Small intestine (tissue), 7 donors: Measurements from ENCODE around the gene POLE. TPM values are rescaled to one million over a fixed set of nuclear protein-coding genes. Genes with fewer than 3 reads are reported as not detected.

Source experiments
- DNase-seq, 2 donors: peaks; one replicate each; pipeline versions ENCODE4 v3.0.0 to v3.0.0-alpha.2; 2013
- FAIRE-seq: peaks from 2 replicates; lab custom pipeline; 2012; peaks lifted over from hg19 to GRCh38; lab: Jason Lieb, UNC
- H3K27ac ChIP-seq, 3 donors: one replicate each; pipeline ENCODE4 v1.5.1; 2013; ENCODE audit warnings: low read length in 2 of 3, mild to moderate bottlenecking in 2 of 3, control low read depth in 1 of 3, inconsistent platforms in 1 of 3, low read depth in 1 of 3, moderate library complexity in 1 of 3
- H3K27me3 ChIP-seq, 3 donors: one replicate each; pipeline ENCODE4 v1.6.1; 2013; ENCODE audit warnings: low read length in 3 of 3, inconsistent platforms in 1 of 3; ENCODE audit not compliant: control insufficient read depth in 3 of 3, insufficient read depth in 3 of 3
- H3K36me3 ChIP-seq, 3 donors: one replicate each; pipeline ENCODE4 v1.6.1; 2013; ENCODE audit warnings: low read length in 3 of 3, inconsistent platforms in 1 of 3, low read depth in 1 of 3, mild to moderate bottlenecking in 1 of 3, moderate library complexity in 1 of 3; ENCODE audit not compliant: control insufficient read depth in 3 of 3, insufficient read depth in 2 of 3
- H3K4me1 ChIP-seq, 3 donors: one replicate each; pipeline ENCODE4 v1.6.1; 2013; ENCODE audit warnings: low read length in 2 of 3, inconsistent platforms in 1 of 3, low read depth in 1 of 3, mild to moderate bottlenecking in 1 of 3, moderate library complexity in 1 of 3; ENCODE audit not compliant: control insufficient read depth in 3 of 3, insufficient read depth in 2 of 3
- H3K4me3 ChIP-seq, 3 donors: one replicate each; pipeline ENCODE4 v1.5.1; 2013; ENCODE audit warnings: low read length in 3 of 3, control low read depth in 1 of 3, inconsistent platforms in 1 of 3, low read depth in 1 of 3, mild to moderate bottlenecking in 1 of 3, moderate library complexity in 1 of 3
- H3K9me3 ChIP-seq, 2 donors: one replicate each; pipeline ENCODE4 v1.6.1; 2013; ENCODE audit warnings: low read depth in 1 of 2, low read length in 1 of 2; ENCODE audit not compliant: control insufficient read depth in 2 of 2, insufficient read depth in 1 of 2
- WGBS, 3 donors: extraction: QIAGEN DNeasy Blood & Tissue Kit; methylation state at CpG; one replicate each; pipeline ENCODE4 v1.1.7; 2013; 5-methylcytosine and 5-hydroxymethylcytosine counted together
- polyA plus RNA-seq, 4 donors: library from polyadenylated mRNA; stranded (reverse) in 3 of 4; unstranded in 1 of 4; fragments of 200-250 nt in 3 of 4; fragments of 120-200 nt in 1 of 4; gene quantifications; one replicate each; pipeline versions ENCODE4 v1.2.1 to v1.2.3, GENCODE V29; 2013
- donor health status: healthy with polysubstance abuse.
- donor health status: control.
- donor health status: control.
- donor health status: Bipolar disorder and iron deficiency.
- donor health status: healthy.

Gene POLE
- polyA plus RNA-seq, 4 donors = 23.6 to 58.6 (median 34.0) TPM

GRCh38 chr12:132713123-132713522, 26.0 kb upstream of the POLE start:
- DNase-seq (no peak), FAIRE-seq (no peak)
- 65 to 72% (median 67%) methylated on average over 2 of the region's 2 CpGs for WGBS, 3 donors
- Histone ChIP-seq H3K27ac (no peak overlapping the region), H3K4me1 (peaks cover 0 to 6% (median 3%) of the 10 kb centered on the region in 3 donors), H3K27me3 (no peaks in the 10 kb centered on the region), H3K9me3 (no peaks in the 10 kb centered on the region), H3K36me3 (peaks cover 2 to 40% (median 4%) of the 10 kb centered on the region in 3 donors), H3K4me3 (no peak overlapping the region)

DNA sequence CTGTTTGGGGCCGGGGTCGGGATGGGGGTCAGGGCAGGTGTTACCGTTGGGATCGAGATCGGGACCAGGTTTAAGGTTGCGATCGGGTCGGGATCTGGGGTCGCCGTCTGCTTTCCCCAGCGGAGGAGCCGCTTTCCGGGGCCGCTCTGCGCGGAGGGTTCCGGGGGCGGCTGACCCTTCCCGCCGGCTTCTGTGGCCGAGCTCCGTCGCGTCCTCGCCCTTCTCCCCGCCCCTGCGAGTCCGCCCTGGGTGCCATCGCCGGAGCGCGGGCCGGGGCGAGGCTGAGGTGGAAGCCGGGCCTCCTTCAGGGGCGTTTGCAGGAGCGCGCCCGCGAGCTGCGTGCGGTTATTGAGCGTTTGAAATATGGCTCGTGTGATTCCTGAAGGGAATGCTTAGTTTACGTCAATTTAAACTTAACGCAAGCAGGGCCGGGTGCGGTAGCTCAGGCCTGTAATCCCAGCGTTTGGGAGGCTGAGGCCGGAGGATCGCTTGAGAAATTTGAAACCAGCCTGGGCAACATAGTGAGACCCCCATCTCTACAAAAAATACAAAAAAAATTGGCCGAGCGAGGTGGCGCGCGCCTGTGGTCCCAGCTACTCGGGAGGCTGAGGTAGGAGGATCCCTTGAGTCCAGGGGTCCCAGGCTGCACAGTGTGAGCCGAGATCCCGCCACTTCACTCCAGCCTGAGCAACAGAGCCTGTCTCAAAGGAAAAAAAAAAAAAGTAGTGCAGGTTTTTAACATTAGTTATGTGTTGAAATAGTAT, 24.1 kb upstream of the POLE start:
- H3K4me3 ChIP-seq = peak overlapping the region; percentile 59 to 96 (median 95)
- WGBS, 3 donors = 3 to 7% (median 6%) methylated on average over 56 to 59 of the region's 59 CpGs
- DNase-seq (peak; percentile 27 to 49), FAIRE-seq (no peak)
- peak overlapping the region in 2 of 3 donors; percentile 87 to 92 for H3K27ac ChIP-seq
- peaks cover 0 to 6% (median 3%) of the 10 kb centered on the region in 3 donors for H3K4me1 ChIP-seq
- H3K27me3 ChIP-seq = no peaks in the 10 kb centered on the region
- H3K9me3 ChIP-seq = no peaks in the 10 kb centered on the region
- peaks cover 0 to 29% (median 0%) of the 10 kb centered on the region in 3 donors for H3K36me3 ChIP-seq

GRCh38 chr12:132710405-132711079, 23.4 kb upstream of the POLE start, which contains the start of gene PGAM5:
PGAM5 (plus strand) TSS chr12:132710842; CDS start chr12:132710877, 35 bp downstream.
- Histone ChIP-seq H3K4me1 (peaks cover 0 to 6% (median 3%) of the 10 kb centered on the region in 3 donors), H3K4me3 (peak within 1 kb of the TSS; percentile 91 to 96 (median 95)), H3K9me3 (no peaks in the 10 kb centered on the region), H3K27ac (peak within 1 kb of the TSS; percentile 81 to 92 (median 87)), H3K36me3 (peaks cover 0 to 25% (median 0%) of the 10 kb centered on the region in 3 donors), H3K27me3 (no peaks in the 10 kb centered on the region)
- peak; percentile 94 to 96 for DNase-seq
- no peak for FAIRE-seq
- WGBS, 3 donors = 0 to 1% (median 0%) methylated on average over 52 to 94 of the region's 94 CpGs

- peak overlapping the region; percentile 81 to 92 (median 87) for H3K27ac ChIP-seq
- no peaks in the 10 kb centered on the region for H3K9me3 ChIP-seq
- DNase-seq = no peak
- FAIRE-seq = no peak
- H3K4me3 ChIP-seq = peak overlapping the region; percentile 42 to 95 (median 91)
- no peaks in the 10 kb centered on the region for H3K27me3 ChIP-seq
- H3K4me1 ChIP-seq = peaks cover 0 to 6% (median 3%) of the 10 kb centered on the region in 3 donors
- peaks cover 0 to 24% (median 0%) of the 10 kb centered on the region in 3 donors for H3K36me3 ChIP-seq
- WGBS, 3 donors = 1% methylated on average over 26 of the region's 26 CpGs
These were observed 22.9 kb upstream of the POLE start for GRCh38 chr12:132710043-132710404.

- Histone ChIP-seq H3K27me3 (no peaks in the 10 kb centered on the region), H3K27ac (peak overlapping the region in 1 of 3 donors; percentile 50), H3K9me3 (no peaks in the 10 kb centered on the region), H3K36me3 (peaks cover 0 to 14% (median 7%) of the 10 kb centered on the region in 3 donors), H3K4me1 (peaks cover 0 to 6% (median 3%) of the 10 kb centered on the region in 3 donors), H3K4me3 (no peak overlapping the region)
- 66 to 82% (median 78%) methylated on average over 2 of the region's 2 CpGs for WGBS, 3 donors
- no peak for FAIRE-seq
- peak in 1 of 2 donors; percentile 20 for DNase-seq
These were observed 21.0 kb upstream of the POLE start for GRCh38 chr12:132708150-132708549.

DNA sequence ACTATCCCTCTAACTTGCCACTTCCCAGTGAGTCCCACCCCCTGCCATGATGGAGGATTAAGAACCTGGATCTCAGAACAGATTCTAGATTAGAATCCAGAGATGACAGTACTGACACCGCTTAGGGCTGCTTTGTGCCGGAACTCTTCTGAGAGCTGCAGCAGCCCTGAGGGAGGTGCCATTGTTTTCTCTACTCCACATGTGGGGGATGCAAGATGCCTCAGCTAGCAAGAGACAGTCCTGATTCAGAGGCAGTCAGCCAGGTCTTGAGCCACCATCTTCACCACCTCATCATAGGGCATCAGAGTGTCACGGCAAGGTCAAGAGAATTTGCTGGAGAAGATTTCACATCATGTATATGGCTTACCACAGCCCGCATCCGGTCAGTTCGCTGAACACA, 20.1 kb upstream of the POLE start:
- Histone ChIP-seq H3K36me3 (peaks cover 0 to 23% (median 11%) of the 10 kb centered on the region in 3 donors), H3K4me1 (peaks cover 0 to 6% (median 3%) of the 10 kb centered on the region in 3 donors), H3K4me3 (no peak overlapping the region), H3K9me3 (no peaks in the 10 kb centered on the region), H3K27me3 (no peaks in the 10 kb centered on the region), H3K27ac (no peak overlapping the region)
- WGBS, 3 donors = 95 to 97% (median 95%) methylated on average over 6 of the region's 6 CpGs
- FAIRE-seq (no peak), DNase-seq (no peak)

DNA sequence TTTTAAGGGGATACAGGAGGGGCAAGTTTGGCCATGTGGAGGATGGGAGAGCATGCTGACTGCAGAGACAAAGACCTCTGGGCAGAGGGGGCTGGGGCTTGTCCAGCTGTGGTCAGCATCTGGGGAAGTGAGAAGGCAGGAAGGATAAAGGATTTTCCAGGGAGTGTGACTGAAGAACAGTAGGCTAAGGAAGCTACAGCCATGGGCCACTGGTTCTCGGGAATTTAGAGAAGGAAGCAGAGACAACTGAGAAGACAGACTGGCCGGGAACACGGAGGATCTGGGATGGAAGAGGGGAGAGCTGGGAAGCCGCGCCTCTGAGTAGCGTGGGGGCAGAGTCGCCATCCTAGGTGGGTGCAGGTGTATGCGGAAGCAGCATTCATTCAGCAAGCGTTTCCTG, 16.5 kb upstream of the POLE start:
- 95 to 98% (median 97%) methylated on average over 9 of the region's 9 CpGs for whole genome bisulfite sequencing, 3 donors
- no peak overlapping the region for H3K27ac ChIP-seq
- no peak overlapping the region for H3K4me3 ChIP-seq
- FAIRE-seq = no peak
- H3K9me3 ChIP-seq = no peaks in the 10 kb centered on the region
- H3K4me1 ChIP-seq = no peaks in the 10 kb centered on the region
- no peak for DNase-seq
- no peaks in the 10 kb centered on the region for H3K27me3 ChIP-seq
- H3K36me3 ChIP-seq = peaks cover 0 to 46% (median 21%) of the 10 kb centered on the region in 3 donors

DNA sequence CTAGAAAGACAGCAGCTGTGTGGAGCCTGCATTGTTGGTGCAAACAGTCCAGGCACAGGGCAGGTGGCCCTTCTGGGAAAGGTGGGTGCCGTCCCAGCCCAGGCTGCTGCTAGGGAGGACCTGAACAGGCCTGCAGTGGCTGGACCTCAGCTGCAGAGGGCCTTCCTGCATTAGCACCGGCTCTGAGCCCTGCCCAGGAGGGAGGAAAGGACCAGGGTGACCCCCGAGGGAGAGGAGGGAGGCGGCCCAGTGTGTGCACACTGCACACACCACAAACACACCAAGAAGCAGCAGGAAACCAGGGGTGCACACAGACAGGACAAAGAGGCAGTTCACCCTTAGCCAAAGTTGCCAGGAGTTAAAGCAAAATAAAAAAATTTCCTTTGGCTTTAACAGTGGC, 15.5 kb upstream of the POLE start:
- no peak for FAIRE-seq

More for the DNA sequence above, 15.5 kb upstream of the POLE start:
- DNase-seq = no peak
- no peaks in the 10 kb centered on the region for H3K9me3 ChIP-seq
- H3K27me3 ChIP-seq = no peaks in the 10 kb centered on the region
- H3K4me1 ChIP-seq = no peaks in the 10 kb centered on the region
- no peak overlapping the region for H3K27ac ChIP-seq
- H3K4me3 ChIP-seq = no peak overlapping the region
- peaks cover 0 to 51% (median 21%) of the 10 kb centered on the region in 3 donors for H3K36me3 ChIP-seq
- WGBS, 3 donors = 72 to 88% (median 78%) methylated on average over 4 of the region's 4 CpGs
